Fibroblast of skin of right biceps (primary cell): ENCODE measurements around the gene MYH7.

Source experiments
- DNase-seq: peaks from one replicate; pipeline ENCODE4 v3.0.0-alpha.2; 2013

MYH7 gene

DNA sequence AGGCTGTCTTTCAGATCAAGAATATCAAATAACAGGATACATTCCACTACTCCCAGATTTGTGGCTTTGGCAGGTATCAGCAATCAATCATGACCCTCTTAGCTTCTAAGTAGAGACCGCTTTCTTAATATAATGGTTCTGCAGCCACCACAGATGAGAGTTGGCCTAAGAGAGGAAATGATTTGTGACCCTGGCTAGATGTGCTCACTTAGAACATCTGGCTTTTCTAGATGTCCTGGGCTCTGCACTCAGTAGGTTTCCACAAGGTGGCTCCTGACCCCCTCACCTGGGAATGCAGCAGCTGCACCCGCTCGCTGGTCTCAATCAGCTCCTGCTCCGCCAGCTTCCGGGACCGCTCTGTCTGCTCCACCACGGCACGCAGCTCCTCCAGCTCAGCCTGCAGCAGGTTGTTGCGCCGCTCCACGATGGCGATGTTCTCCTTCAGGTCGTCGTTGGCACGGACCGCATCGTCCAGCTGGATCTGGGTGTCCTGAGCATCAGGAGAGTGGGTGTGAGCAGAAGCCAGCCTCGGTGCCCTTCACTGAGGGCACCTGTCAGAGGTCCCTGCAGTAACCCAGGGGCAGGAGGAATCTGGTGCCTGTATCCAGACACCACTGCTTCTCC, 49.7 kb downstream of the MYH7 start:
- DNase-seq: no peak

DNA sequence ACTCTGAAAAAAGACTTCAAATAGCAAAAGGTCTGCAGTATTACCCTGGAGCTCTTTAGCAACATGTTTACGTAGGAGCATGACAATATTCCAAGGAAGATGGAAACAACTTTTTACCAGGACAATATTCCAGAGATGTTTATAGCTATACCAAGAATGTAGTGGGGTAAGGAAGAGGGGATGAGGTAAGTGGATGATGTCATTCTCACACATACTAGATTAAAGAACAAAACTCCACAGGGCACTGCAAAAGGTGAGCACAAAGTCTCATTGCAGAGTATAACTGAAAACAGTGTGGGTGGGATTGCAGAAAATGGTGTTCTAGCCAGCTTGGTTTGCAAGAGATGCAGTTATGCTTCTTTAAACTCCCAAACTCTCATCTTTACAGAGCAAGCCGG, 50.2 kb downstream of the MYH7 start:
- no peak for DNase-seq

DNA sequence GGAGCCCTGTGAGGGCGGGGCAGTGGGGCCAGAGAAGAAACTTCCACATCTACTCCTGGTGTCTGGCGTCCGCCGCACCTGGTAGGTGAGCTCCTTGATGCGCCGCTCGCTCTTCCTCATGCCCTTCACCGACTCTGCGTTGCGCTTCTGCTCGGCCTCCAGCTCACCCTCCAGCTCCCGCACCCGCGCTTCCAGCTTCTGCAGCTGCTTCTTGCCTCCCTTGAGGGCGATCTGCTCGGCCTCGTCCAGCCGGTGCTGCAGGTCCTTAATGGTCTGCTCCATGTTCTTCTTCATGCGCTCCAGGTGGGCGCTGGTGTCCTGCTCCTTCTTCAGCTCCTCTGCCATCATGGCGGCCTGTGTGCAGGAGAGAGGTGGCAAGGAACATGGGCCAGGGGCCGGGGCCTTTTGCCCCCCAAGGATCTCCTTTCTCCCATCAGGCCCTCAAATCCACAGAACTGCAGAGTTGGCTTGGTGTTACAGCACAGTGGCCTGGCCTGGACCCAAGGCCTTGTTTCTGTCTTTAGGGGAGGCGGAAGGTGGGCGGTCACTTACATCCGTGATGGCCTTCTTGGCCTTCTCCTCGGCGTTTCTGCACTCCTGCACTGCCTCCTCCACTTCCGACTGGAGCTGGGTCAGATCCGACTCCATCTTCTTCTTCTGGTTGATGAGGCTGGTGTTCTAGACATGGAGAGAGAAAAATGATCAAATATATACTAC, 50.9 kb downstream of the MYH7 start:
- DNase-seq: no peak

DNA sequence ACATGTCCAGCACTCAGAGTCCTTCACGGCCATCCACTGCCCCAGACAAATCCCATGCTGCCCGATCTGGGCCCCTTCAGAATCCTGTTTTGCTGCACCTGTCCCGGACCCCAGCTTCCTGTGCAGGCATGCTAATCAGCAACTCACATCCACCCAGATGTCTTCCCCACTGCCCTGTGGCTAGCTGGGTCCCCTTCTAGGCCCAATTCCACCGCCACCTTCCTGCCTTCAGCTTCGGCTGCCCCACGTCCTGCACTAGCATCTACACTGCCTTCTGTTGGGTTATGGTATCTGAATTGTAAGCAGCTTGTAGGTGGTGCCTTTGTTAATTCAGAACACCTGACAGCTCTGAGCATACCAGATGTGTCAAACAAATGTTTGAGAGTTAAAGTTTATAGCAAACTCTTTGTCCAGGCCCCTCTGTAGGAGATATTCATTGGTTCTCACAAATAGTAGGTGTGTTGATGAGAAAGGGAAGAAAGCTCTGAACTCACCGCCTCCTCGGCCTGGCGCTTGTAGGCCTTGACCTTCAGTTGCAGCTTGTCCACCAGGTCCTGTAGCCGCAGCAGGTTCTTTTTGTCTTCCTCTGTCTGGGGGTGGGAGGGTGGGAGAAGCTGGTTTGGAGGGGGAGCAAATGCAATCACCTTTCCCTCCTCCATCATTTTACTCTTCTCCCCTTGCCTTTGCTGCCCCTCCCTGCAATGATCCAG, 52.6 kb downstream of the MYH7 start:
- DNase-seq: no peak

DNA sequence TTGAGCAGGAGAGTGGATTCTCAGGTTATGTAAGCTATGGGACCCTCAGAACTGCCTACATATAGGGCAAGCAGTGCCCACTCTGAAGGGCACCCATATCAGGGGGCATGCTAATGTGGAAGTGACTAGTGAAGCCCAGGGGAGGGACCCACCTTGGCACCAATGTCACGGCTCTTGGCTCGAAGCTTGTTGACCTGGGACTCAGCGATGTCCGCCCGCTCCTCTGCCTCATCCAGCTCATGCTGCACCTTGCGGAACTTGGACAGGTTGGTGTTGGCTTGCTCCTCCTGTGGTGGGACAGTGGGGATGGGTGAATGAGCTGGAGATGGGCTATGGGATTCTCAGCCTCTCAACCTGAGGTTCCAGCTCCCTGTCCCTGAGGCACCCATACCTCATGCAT, 53.2 kb downstream of the MYH7 start:
- DNase-seq: no peak

DNA sequence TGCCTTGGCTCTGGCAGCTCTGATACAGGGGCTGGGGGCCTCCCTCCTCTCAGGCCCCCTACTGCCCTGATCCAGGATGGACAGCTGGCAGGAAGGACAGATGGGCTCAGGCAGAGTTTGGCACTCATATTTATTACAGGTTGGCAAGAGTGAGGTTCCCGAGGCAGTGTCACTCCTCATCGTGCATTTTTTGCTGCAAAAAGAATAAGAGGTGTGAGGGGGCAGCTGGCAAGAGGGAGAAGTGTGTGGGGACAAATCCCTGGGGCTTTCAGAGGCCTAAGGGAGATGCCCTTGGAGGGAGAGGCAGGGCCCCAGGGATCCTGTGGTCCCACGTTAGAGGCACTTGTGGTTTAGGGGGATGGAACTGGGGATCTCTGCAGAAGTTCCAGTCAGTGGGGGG, 53.6 kb downstream of the MYH7 start:
- no peak for DNase-seq

DNA sequence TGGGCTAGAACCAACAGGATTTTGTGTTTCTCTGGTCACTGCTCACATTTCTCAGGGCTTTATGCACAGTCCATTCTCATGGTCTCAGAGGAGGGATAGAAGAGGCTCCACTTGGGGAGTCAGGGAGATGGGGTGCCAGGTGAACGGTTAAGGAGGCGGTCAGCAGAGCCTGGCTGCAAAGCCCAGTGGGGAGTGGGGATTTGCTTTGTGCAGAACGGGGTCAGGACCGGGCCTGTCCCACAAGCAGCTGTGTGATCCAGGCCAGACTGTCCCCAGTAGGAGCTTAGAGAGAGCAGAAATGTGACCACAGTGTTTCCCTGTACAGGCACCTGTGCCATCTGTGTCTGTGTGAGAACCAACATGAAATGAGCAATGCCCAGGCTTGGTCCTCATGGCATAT, 54.5 kb downstream of the MYH7 start:
- DNase-seq: no peak

DNA sequence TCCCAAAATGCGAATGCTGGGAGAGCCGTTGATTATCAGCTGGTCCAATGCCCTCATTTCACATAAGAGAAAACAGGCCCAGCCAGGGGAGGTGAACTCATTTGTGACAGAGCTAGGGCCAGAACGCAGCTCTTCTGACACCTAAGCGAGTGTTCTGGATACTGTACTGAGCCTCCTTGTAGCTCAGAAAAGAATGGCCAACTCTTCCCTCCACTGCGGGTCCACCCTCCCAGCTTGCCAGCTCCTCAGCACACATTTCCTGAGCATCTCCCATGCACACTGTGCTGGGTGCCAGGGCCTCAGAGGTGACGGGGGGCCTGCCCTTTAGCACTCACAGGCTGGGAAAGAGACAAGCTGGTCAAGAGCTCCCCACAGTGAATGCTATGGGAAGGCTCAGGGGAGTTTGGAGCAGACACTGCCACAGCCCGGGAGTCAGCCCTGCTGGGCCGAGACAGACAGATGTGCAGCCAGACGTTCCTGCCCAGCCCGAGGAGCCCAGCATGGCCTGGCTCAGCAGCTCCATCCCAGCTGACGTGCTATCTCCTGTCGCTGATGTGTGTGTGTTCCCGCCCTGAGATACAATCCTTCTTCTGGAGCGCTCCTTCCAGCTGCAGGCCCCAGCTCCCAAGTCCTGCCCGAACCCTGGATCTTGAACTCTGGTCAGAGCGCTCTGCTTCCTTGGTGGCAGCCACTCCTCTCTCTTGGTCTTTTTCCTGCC, 55.1 kb downstream of the MYH7 start:
- no peak for DNase-seq

DNA sequence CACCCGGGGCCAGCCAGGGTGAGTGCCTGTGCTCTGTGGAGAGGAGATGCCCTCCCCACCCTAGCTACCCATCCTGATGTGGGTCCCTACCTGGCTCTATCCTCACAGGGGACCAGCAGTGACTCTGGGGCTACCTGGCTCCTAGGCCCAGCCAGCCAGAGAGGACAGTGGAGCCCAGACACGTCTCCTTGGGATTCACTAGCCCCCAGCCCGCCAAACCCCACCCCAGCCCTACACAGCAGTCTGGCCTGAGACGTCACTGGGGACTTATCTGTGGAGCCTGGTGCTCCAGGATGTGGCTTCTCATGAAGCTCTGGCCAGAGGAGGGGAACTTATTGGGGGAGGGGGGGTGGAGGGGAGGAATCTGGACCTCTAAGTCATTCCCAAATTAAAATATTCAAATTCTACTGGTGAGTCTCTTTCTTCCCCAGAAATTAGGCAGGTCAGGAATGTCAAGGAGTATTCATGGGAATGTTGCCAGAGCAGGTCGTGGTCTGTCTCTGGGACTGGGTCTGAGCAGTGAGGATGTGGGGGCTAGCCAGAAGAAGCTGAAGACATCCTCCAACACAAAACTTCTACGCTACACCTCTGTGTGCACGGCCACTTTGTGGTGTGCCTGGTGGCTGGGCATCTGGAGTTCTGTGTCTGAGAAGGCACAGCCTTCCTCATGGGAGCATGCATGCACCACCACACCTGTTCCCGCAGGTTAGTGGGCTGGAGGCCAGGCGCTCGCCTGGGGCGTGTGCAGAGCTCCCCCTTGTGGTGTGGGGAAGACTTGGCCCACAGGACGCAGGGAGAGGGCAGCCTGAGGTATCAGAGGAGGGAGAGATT, 55.9 kb downstream of the MYH7 start:
- DNase-seq: peak; percentile 30

DNA sequence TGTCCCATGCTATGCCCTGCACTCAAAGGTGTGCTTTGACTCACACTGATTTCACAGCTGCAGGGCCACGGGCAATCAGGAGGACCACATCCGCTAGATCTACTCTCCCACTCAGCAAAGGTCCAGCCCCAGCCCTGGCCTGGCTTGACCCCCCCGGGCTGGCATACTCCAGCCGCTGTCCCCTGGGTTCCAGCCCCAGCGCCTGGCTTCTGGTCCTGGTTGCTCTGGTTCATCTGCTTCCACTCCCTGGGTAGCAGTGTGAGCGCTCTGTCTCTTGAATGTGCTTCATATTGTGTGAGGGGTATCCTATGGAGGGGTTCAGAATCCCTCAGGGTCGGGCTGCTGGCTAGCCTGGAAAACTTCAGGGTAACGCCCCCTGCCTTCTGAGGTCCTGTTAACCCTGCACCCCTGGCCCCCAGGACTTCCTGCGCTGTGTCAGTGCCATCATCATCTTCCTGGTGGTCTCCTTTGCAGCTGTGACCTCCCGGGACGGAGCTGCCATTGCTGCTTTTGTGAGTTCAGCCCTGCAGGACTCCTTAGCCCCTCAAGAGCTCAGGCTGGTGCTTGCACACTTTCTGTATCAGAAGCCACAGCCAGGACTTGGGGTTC, 56.7 kb downstream of the MYH7 start:
- no peak for DNase-seq

DNA sequence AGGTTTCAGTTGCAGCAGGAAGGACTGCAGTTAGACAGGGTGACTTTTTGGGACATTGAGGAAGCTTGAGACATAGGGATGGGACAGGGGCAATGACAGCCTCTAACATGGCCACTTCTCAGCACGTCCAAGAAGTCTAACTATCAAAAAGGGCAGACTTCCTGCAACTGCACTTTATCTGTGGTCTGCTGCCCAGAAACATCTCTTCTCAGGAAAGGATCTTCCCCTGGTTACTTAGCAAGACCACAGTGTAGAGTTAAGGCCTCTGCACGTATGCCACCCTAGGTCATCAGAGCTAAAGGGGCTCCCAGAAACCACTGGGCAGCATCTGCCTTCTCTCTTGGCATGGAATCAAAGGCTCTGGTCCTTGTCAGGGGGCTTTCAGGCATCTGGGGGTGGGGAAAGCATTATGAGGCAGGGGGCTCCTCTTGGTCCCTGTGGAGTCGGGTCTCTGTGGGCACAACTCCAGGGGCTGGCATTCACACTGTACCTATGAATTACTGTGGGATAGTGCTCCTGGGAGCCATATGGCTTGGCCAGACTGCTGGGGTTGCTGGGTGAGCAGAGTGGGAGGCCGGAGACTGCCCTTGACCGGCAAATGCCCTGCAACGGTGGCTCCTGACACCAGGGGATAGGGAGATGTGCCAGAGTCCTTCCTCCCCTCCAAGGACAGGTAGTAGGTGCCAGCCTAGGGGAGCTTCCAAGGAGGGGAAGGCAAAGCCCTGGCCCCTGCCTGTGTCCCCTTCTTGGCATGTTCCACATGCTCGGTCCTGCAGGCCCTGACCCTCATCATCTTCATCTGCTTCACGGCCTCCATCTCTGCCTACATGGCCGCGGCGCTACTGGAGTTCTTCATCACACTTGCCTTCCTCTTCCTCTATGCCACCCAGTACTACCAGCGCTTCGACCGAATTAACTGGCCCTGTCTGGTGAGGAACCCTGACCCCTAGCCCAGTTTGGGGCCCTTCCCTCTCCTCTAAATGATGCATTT, 57.6 kb downstream of the MYH7 start:
- no peak for DNase-seq

DNA sequence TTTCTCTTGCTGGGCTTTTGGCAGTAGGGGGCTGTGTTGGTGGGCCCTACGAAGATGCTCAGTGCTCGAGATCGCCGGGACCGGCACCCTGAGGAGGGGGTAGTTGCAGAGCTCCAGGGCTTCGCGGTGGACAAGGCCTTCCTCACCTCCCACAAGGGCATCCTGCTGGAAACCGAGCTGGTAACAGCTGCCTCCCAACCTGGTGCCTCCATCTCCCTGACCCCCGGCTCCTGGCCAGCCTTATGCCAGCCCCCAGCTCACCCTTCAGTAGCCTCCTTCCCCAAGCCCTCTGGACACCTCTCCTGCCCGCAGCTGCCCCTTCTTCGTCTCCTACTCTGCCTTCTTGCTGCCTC, 58.3 kb downstream of the MYH7 start:
- no peak for DNase-seq

DNA sequence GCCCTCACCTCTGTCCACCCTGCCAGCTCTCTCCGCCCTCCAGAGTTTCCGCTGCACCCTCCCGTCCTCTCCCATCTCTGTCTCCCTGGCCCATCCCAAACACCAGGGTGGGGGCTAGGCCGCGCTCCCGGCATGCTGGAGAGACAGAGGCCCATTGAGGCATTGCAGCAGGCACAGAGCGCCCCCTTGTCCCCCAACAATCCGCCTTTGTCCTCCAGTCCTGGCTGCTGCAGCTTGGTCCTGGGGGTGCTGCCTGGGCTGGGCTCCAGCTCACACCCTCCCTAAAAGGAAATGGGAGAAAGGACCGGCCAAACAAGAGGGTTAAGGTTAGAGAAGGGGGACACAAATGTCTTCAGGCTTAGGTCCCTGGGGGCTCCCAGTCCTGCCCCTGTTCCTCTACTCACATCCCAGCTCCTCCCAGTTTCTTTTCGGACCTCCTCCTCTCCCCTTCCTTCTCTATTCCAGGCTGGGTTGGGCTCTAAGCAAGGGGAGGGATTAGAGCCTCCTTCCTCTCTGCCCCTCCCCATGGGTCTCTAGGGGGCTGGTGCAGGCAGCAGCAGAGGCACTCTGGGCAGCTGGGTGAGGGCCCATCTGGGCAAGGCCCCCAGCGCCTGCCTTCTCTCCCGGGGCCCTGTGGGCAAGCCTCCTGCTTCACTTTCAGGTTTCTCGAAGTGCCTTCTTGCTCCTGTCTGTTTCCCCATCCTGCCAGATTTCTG, 58.8 kb downstream of the MYH7 start, which contains the start of gene CMTM5:
CMTM5 (plus strand) TSS at position 565 of the 716 bp plus-strand sequence. CDS start 206 bp downstream, outside the sequence.
- no peak for DNase-seq

DNA sequence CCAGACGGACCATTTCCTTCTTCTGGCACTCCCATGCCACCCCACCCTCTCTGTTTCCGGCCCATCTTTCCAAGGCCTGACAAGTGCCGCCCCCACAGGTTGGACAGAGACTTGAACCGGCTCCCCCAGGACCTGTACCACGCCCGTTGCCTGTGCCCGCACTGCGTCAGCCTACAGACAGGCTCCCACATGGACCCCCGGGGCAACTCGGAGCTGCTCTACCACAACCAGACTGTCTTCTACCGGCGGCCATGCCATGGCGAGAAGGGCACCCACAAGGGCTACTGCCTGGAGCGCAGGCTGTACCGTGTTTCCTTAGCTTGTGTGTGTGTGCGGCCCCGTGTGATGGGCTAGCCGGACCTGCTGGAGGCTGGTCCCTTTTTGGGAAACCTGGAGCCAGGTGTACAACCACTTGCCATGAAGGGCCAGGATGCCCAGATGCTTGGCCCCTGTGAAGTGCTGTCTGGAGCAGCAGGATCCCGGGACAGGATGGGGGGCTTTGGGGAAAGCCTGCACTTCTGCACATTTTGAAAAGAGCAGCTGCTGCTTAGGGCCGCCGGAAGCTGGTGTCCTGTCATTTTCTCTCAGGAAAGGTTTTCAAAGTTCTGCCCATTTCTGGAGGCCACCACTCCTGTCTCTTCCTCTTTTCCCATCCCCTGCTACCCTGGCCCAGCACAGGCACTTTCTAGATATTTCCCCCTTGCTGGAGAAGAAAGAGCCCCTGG, 59.8 kb downstream of the MYH7 start:
- DNase-seq: no peak

DNA sequence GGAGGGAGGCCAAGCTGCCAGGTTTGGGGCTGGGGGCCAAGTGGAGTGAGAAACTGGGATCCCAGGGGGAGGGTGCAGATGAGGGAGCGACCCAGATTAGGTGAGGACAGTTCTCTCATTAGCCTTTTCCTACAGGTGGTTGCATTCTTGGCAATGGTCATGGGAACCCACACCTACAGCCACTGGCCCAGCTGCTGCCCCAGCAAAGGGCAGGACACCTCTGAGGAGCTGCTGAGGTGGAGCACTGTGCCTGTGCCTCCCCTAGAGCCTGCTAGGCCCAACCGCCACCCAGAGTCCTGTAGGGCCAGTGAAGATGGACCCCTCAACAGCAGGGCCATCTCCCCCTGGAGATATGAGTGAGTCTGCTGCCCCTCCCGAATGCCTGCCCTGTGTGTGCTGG, 62.4 kb downstream of the MYH7 start:
- no peak for DNase-seq

DNA sequence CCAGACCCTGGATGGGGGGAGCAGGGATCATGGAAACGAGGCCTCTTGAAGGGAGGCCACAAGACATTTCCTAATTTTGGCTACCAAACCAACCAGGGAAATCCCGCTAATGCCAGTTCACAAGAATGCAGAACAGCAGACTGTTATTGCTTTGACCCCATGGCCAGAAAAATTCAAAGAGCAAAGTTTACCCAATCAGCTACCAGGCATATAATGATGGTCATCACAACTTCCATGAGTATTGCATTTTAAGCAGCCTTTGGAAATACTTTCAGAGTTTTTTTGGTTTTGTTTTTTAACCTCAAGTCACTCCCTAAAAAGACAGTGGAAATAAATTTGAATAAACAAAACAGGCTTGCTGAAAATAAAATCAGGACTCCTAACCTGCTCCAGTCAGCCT, 63.0 kb downstream of the MYH7 start, which contains the start of gene IL25:
IL25 (plus strand) TSS at position 301 of the 400 bp plus-strand sequence.
- DNase-seq: no peak

DNA sequence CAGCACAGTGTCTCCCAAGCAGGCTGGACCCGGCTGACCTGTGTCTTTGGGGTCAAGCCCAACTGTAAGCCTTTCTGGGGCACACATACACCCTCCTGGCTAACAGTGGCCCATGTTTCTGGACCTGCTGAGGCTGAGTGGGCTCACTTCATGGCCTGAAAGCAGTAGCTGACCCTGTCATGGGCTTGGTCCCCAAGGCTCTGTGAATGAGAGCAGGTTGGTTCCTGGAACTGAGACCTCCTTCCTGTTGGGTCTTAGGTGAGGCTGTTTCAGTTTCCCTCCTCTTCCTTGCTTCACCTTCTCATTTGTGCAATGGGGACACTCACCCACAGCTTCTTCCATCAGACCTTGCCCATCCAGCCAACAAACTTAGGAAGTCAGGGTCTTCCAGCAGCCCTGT, 63.6 kb downstream of the MYH7 start:
- no peak for DNase-seq

DNA sequence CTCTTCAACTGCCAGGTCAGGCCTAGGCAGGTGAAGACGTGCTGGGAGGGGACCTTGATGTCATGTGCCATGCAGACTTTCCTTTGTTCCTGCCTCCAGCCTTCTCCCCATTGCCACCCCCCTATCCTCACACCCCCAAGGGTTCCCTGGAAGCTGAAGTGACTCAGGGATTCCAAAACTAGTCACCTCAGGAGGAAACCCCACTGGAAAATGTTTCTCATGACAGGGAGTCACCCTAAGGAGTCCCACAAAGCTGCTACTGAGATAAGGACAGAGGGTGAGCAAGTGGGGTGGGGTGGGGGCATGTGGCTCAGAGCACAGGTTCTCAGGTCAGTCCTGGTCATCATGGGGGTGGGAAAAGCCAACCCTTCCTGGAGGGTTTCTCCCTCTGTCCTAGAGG, 65.2 kb downstream of the MYH7 start:
- no peak for DNase-seq

DNA sequence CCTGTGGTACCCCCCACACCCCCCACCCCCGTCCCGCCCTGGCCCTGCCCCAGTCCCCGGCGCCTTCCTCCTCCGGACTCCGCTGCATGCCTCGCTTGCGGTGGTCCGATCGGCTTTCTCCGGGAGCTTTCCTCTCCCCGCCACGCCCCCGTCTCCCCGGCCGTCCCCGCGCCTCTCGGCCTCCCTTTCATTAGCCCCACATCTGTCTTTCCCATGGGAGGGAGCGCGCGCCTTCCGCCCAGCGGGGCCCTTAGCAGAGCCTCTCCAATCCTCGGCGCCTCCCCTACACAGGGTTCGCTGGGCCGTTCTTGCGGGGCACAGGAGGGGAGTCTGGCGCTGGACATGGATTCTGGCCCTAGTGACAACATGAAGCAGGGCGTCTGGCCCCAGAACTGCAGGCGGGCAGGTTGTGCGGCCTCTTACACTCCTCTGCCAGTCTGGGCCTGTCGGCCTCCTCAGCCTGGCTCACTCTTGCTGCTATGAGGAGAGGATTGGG, 69.0 kb downstream of the MYH7 start:
- peak; percentile 78 for DNase-seq
